ENCODE measurements around the gene WBP2NL. TPM values are rescaled to one million over a fixed set of nuclear protein-coding genes. Genes with fewer than 3 reads are reported as not detected.

WBP2NL gene
- total RNA-seq, 1 donor from 2014 or later: not detected

- no peaks in the 10 kb centered on the region for H3K36me3 ChIP-seq
- no peak for DNase-seq (ENCODE audit: low spot score in 2 of 2)
- no peaks in the 10 kb centered on the region for H3K27me3 ChIP-seq
- H3K9me3 ChIP-seq: no peaks in the 10 kb centered on the region
- H3K4me3 ChIP-seq: no peak overlapping the region
- no peaks in the 10 kb centered on the region for H3K4me1 ChIP-seq
- no peak overlapping the region for H3K27ac ChIP-seq
- intact Hi-C loops (cut with DNase I): no loop called here
- TF ChIP-seq CTCF (IDR thresholded peaks at IDR 0.05): no peak
Observed at GRCh38 chr22:41982865-41983264, 15.7 kb upstream of the WBP2NL start.

GRCh38 chr22:41983513-41984405 lies 14.8 kb upstream of the WBP2NL start:
- H3K4me1 ChIP-seq: no peaks in the 10 kb centered on the region
- no peak overlapping the region for H3K27ac ChIP-seq
- no peaks in the 10 kb centered on the region for H3K9me3 ChIP-seq
- H3K27me3 ChIP-seq: no peaks in the 10 kb centered on the region
- H3K36me3 ChIP-seq: no peaks in the 10 kb centered on the region
- TF ChIP-seq CTCF (IDR thresholded peaks at IDR 0.05): no peak
- intact Hi-C loops (cut with DNase I): no loop called here
- no peak overlapping the region for H3K4me3 ChIP-seq
- no peak for DNase-seq (ENCODE audit: low spot score in 2 of 2)

- intact Hi-C loops (cut with DNase I): no loop called here
- H3K4me1 ChIP-seq: no peaks in the 10 kb centered on the region
- H3K27ac ChIP-seq: no peak overlapping the region
- no peaks in the 10 kb centered on the region for H3K9me3 ChIP-seq
- no peak overlapping the region for H3K4me3 ChIP-seq
- H3K36me3 ChIP-seq: no peaks in the 10 kb centered on the region
- TF ChIP-seq CTCF (IDR thresholded peaks at IDR 0.05): no peak
- no peak for DNase-seq (ENCODE audit: low spot score in 2 of 2)
- H3K27me3 ChIP-seq: no peaks in the 10 kb centered on the region
Observed at GRCh38 chr22:41987276-41987675, 11.3 kb upstream of the WBP2NL start.

GRCh38 chr22:41989246-41989645 lies 9.3 kb upstream of the WBP2NL start:
- DNase-seq (ENCODE audit: low spot score in 2 of 2): no peak
- Histone ChIP-seq H3K4me1 (no peaks in the 10 kb centered on the region), H3K36me3 (no peaks in the 10 kb centered on the region), H3K9me3 (no peaks in the 10 kb centered on the region), H3K4me3 (no peak overlapping the region), H3K27me3 (no peaks in the 10 kb centered on the region), H3K27ac (no peak overlapping the region)
- intact Hi-C loops (cut with DNase I): no loop called here
- no peak for TF ChIP-seq CTCF (IDR thresholded peaks at IDR 0.05)

- H3K27ac ChIP-seq: no peak overlapping the region
- H3K36me3 ChIP-seq: no peaks in the 10 kb centered on the region
- no peak for TF ChIP-seq CTCF (IDR thresholded peaks at IDR 0.05)
- H3K27me3 ChIP-seq: no peaks in the 10 kb centered on the region
- intact Hi-C loops (cut with DNase I): no loop called here
- no peak overlapping the region for H3K4me3 ChIP-seq
- no peaks in the 10 kb centered on the region for H3K9me3 ChIP-seq
- H3K4me1 ChIP-seq: no peaks in the 10 kb centered on the region
- no peak for DNase-seq (ENCODE audit: low spot score in 2 of 2)
Observed at GRCh38 chr22:41991111-41991510, 7.5 kb upstream of the WBP2NL start.

All from ascending aorta (tissue), 2 donors.